GM18499 (cell line): ENCODE data around the gene TPP1.
A peak's percentile ranks its signal among the peaks of the same experiment; 100 is the strongest.

Source experiments
- ATAC-seq: cut with Tn5 transposase; IDR thresholded peaks from one replicate; pipeline ENCODE4 v1.9.1; 2021; ENCODE audit warnings: moderate number of reproducible peaks; ENCODE audit not compliant: insufficient read depth, unreplicated experiment

TPP1 gene

GRCh38 chr11:6629892-6630631 lies 10.8 kb upstream of the TPP1 start:
- ATAC-seq: no peak

GRCh38 chr11:6629573-6629891 lies 10.3 kb upstream of the TPP1 start:
- ATAC-seq: no peak

- no peak for ATAC-seq
These were observed 9.3 kb upstream of the TPP1 start for GRCh38 chr11:6628526-6628925.

GRCh38 chr11:6627762-6628241 lies 8.6 kb upstream of the TPP1 start:
- peak; percentile 53 for ATAC-seq

- no peak for ATAC-seq
These were observed 7.9 kb upstream of the TPP1 start for GRCh38 chr11:6626971-6627761.

- ATAC-seq: no peak
These were observed 6.7 kb upstream of the TPP1 start for GRCh38 chr11:6625832-6626420.

GRCh38 chr11:6625156-6625831 lies 6.1 kb upstream of the TPP1 start:
- ATAC-seq: no peak

GRCh38 chr11:6623391-6624363 lies 4.5 kb upstream of the TPP1 start:
- ATAC-seq: no peak

- ATAC-seq: no peak
These were observed 3.3 kb upstream of the TPP1 start for GRCh38 chr11:6622261-6623171.

- no peak for ATAC-seq
These were observed 2.5 kb upstream of the TPP1 start for GRCh38 chr11:6621711-6622211.

GRCh38 chr11:6620636-6621035 lies 1.4 kb upstream of the TPP1 start:
- ATAC-seq: no peak

GRCh38 chr11:6618117-6619003 lies 862 bp downstream of the TPP1 start:
- no peak for ATAC-seq

- ATAC-seq: no peak
These were observed 1.9 kb downstream of the TPP1 start for GRCh38 chr11:6617315-6617781.

- no peak for ATAC-seq
These were observed 2.5 kb downstream of the TPP1 start for GRCh38 chr11:6616596-6617250.

GRCh38 chr11:6615882-6616585 lies 3.2 kb downstream of the TPP1 start:
- ATAC-seq: no peak

- no peak for ATAC-seq
These were observed 4.2 kb downstream of the TPP1 start for GRCh38 chr11:6615046-6615445.
